OCI-LY3 (cell line): ENCODE measurements around the gene NWD2.

ENCODE experiments used
- H2AFZ ChIP-seq: fragments of 200-600, 300-600 bp; shearing (Covaris generic); 2 replicates; pipeline ENCODE4 v1.6.0; 2014; ENCODE audit warnings: antibody characterized with exemption, low read depth, low read length
- H3K27ac ChIP-seq: fragments of 200-600, 300-600 bp; sonication (generic); 2 replicates; pipeline ENCODE4 v1.5.1; 2014; ENCODE audit warnings: mild to moderate bottlenecking, low read length, moderate library complexity, mixed read lengths
- H3K27me3 ChIP-seq: fragments of 200-600, 300-600 bp; sonication (generic); 2 replicates; pipeline ENCODE4 v1.6.1; 2014; ENCODE audit warnings: low read depth, low read length, mixed read lengths
- H3K36me3 ChIP-seq: fragments of 200-600, 300-600 bp; sonication (generic); replicated peaks from 2 replicates; pipeline ENCODE3; 2014; ENCODE audit warnings: low read depth, low read length, mixed read lengths
- H3K4me1 ChIP-seq: fragments of 300-600, 200-600 bp; sonication (generic); 2 replicates; pipeline ENCODE4 v1.6.1; 2014; ENCODE audit warnings: low read length, mixed read lengths
- H3K4me2 ChIP-seq: fragments of 200-600, 300-600 bp; sonication (generic); 2 replicates; pipeline ENCODE4 v1.6.1; 2014; ENCODE audit warnings: low read length, mixed read lengths
- H3K4me3 ChIP-seq: fragments of 300-600, 200-600 bp; sonication (generic); 2 replicates; pipeline ENCODE4 v1.5.1; 2014; ENCODE audit warnings: antibody characterized with exemption, mild to moderate bottlenecking, low read length, moderate library complexity
- H3K79me2 ChIP-seq: fragments of 300-600, 200-600 bp; shearing (Covaris generic); 2 replicates; pipeline ENCODE4 v1.6.1; 2014; ENCODE audit warnings: mild to moderate bottlenecking, low read length, mixed read lengths
- H3K9ac ChIP-seq: fragments of 300-600, 200-600 bp; shearing (Covaris generic); 2 replicates; pipeline ENCODE4 v1.6.0; 2014; ENCODE audit warnings: mild to moderate bottlenecking, low read length, moderate library complexity
- H3K9me3 ChIP-seq: fragments of 200-600, 300-600 bp; shearing (Covaris generic); 2 replicates; pipeline ENCODE4 v1.6.1; 2014; ENCODE audit warnings: low read length, mixed read lengths; ENCODE audit not compliant: insufficient read depth
- H4K20me1 ChIP-seq: fragments of 200-600, 300-600 bp; sonication (generic); 2 replicates; pipeline ENCODE4 v1.6.1; 2016; ENCODE audit warnings: low read length, mixed read lengths; ENCODE audit not compliant: insufficient read depth
- CTCF ChIP-seq: fragments of 200-600, 300-600 bp; sonication (generic); IDR thresholded peaks from 2 replicates; pipeline ENCODE4 v1.5.1; 2014; ENCODE audit warnings: antibody characterized with exemption, low read length, low read depth
- EZH2phosphoT487 ChIP-seq: fragments of 200-600 bp; shearing (Covaris generic); IDR thresholded peaks from 2 replicates; pipeline ENCODE4 v1.6.1; 2018; ENCODE audit warnings: antibody characterized with exemption, mixed run types, low read depth

The NWD2 gene

GRCh38 chr4:37367901-37368300 is 123.4 kb downstream of the NWD2 start:
- no peak overlapping the region for H3K27ac ChIP-seq
- no peaks in the 10 kb centered on the region for H3K4me1 ChIP-seq
- no peak overlapping the region for H3K4me2 ChIP-seq
- no peaks in the 10 kb centered on the region for H3K79me2 ChIP-seq
- no peak overlapping the region for H3K4me3 ChIP-seq
- no peaks in the 10 kb centered on the region for H3K9me3 ChIP-seq
- no peaks in the 10 kb centered on the region for H4K20me1 ChIP-seq
- no peak overlapping the region for H3K9ac ChIP-seq
- H2AFZ ChIP-seq = no peak overlapping the region
- no peaks in the 10 kb centered on the region for H3K27me3 ChIP-seq
- H3K36me3 ChIP-seq = no peaks in the 10 kb centered on the region
- TF ChIP-seq CTCF (no peak), EZH2phosphoT487 (no peak)

- Histone ChIP-seq H3K27me3 (no peaks in the 10 kb centered on the region), H3K9me3 (no peaks in the 10 kb centered on the region), H4K20me1 (no peaks in the 10 kb centered on the region), H3K9ac (no peak overlapping the region), H2AFZ (no peak overlapping the region), H3K79me2 (no peaks in the 10 kb centered on the region), H3K4me3 (no peak overlapping the region), H3K27ac (no peak overlapping the region), H3K36me3 (no peaks in the 10 kb centered on the region), H3K4me2 (no peak overlapping the region), H3K4me1 (no peaks in the 10 kb centered on the region)
- TF ChIP-seq EZH2phosphoT487 (no peak), CTCF (no peak)
These were observed 125.5 kb downstream of the NWD2 start for GRCh38 chr4:37370052-37370451.

GRCh38 chr4:37381040-37381668 is 136.6 kb downstream of the NWD2 start:
- H3K4me2 ChIP-seq = no peak overlapping the region
- H3K27me3 ChIP-seq = no peaks in the 10 kb centered on the region
- no peaks in the 10 kb centered on the region for H3K79me2 ChIP-seq
- TF ChIP-seq EZH2phosphoT487 (no peak), CTCF (no peak)
- no peaks in the 10 kb centered on the region for H3K36me3 ChIP-seq
- H3K4me1 ChIP-seq = peaks cover 7% of the 10 kb centered on the region
- H3K9me3 ChIP-seq = no peaks in the 10 kb centered on the region
- H3K27ac ChIP-seq = no peak overlapping the region
- no peak overlapping the region for H3K4me3 ChIP-seq
- no peak overlapping the region for H3K9ac ChIP-seq
- no peak overlapping the region for H2AFZ ChIP-seq
- no peaks in the 10 kb centered on the region for H4K20me1 ChIP-seq

GRCh38 chr4:37383579-37384229 is 139.2 kb downstream of the NWD2 start:
- peak overlapping the region; percentile 44; the same call in 1 of the 2 replicates for H3K4me3 ChIP-seq
- H3K79me2 ChIP-seq = no peaks in the 10 kb centered on the region
- no peak overlapping the region for H3K9ac ChIP-seq
- H3K9me3 ChIP-seq = no peaks in the 10 kb centered on the region
- H3K27ac ChIP-seq = no peak overlapping the region
- no peaks in the 10 kb centered on the region for H3K36me3 ChIP-seq
- peak overlapping the region; percentile 79; the same call in 1 of the 2 replicates for H2AFZ ChIP-seq
- H3K4me1 ChIP-seq = peaks cover 7% of the 10 kb centered on the region
- H3K27me3 ChIP-seq = no peaks in the 10 kb centered on the region
- H4K20me1 ChIP-seq = no peaks in the 10 kb centered on the region
- TF ChIP-seq CTCF (peak; percentile 80), EZH2phosphoT487 (no peak)
- H3K4me2 ChIP-seq = peak overlapping the region; percentile 66
